ENCODE results near the gene TPM2. TPM values are rescaled to one million over a fixed set of nuclear protein-coding genes. Genes with fewer than 3 reads are reported as not detected.

The TPM2 gene
- total RNA-seq, 2 experiments from 2014 or later: 63.1 to 63.5 TPM

- Mint-ChIP-seq H3K9me3 (no peaks in the 10 kb centered on the region), H3K36me3 (ENCODE audit: low read depth) (no peaks in the 10 kb centered on the region), H3K27ac (no peak overlapping the region), H3K27me3 (no peaks in the 10 kb centered on the region), H3K4me1 (ENCODE audit: low read depth) (peaks cover 13% of the 10 kb centered on the region), H3K4me3 (no peak overlapping the region)
- Histone ChIP-seq H3K9me3 (ENCODE audit: control insufficient read depth in 1 of 2, insufficient read depth in 1 of 2, low read length in 2 of 2) (no peaks in the 10 kb centered on the region), H3K4me3 (ENCODE audit: low read length) (no peak overlapping the region), H3K36me3 (ENCODE audit: insufficient read depth, low read length) (peaks cover 83% of the 10 kb centered on the region), H3K27me3 (ENCODE audit: control insufficient read depth in 1 of 2, insufficient read depth in 2 of 2, low read length in 2 of 2) (no peaks in the 10 kb centered on the region), H3K27ac (ENCODE audit: low read depth in 1 of 2, low read length in 2 of 2) (no peak overlapping the region), H3K4me1 (ENCODE audit: insufficient read depth, low read length) (peaks cover 8% of the 10 kb centered on the region)
- DNase-seq (no peak), ATAC-seq (ENCODE audit: poor library complexity) (no peak)
- no peak for TF ChIP-seq CTCF (IDR thresholded peaks at IDR 0.05)
- intact Hi-C loops (cut with DNase I, micrococcal nuclease): no loop called here
- POLR2A ChIA-PET: interaction anchor here (1.3 kb wide), 1 partner anchor 54 kb away, joined by 4 read pairs; no protein-coding TSS in a partner anchor
- CTCF ChIA-PET: no interaction called here
Observed at GRCh38 chr9:35700031-35700430, 10.3 kb upstream of the TPM2 start.

- Mint-ChIP-seq H3K36me3 (ENCODE audit: low read depth) (no peaks in the 10 kb centered on the region), H3K27ac (no peak overlapping the region), H3K27me3 (no peaks in the 10 kb centered on the region), H3K4me3 (no peak overlapping the region), H3K9me3 (no peaks in the 10 kb centered on the region), H3K4me1 (ENCODE audit: low read depth) (peaks cover 13% of the 10 kb centered on the region)
- peaks cover 65% of the 10 kb centered on the region for H3K36me3 ChIP-seq (ENCODE audit: insufficient read depth, low read length)
- H3K4me1 ChIP-seq (ENCODE audit: insufficient read depth, low read length): peaks cover 8% of the 10 kb centered on the region
- H3K4me3 ChIP-seq (ENCODE audit: low read length): no peak overlapping the region
- no peak for DNase-seq
- no peak for TF ChIP-seq CTCF (IDR thresholded peaks at IDR 0.05)
- ATAC-seq (ENCODE audit: poor library complexity): no peak
- H3K9me3 ChIP-seq (ENCODE audit: control insufficient read depth in 1 of 2, insufficient read depth in 1 of 2, low read length in 2 of 2): no peaks in the 10 kb centered on the region
- intact Hi-C loops (cut with DNase I, micrococcal nuclease): no loop called here
- no peaks in the 10 kb centered on the region for H3K27me3 ChIP-seq (ENCODE audit: control insufficient read depth in 1 of 2, insufficient read depth in 2 of 2, low read length in 2 of 2)
- ChIA-PET POLR2A (interaction anchor here (0.6 kb wide), 1 partner anchor 51 kb away, joined by 3 read pairs; no protein-coding TSS in a partner anchor), CTCF (interaction anchor here (1.0 to 3.3 kb wide), 4 partner anchors 10 to 95 kb away, joined by 5 to 32 read pairs (median 20); partner anchors contain the start of gene TLN1)
- no peak overlapping the region for H3K27ac ChIP-seq (ENCODE audit: low read depth in 1 of 2, low read length in 2 of 2)
Observed at GRCh38 chr9:35698231-35698630, 8.5 kb upstream of the TPM2 start.

- DNase-seq: no peak
- no peaks in the 10 kb centered on the region for H3K27me3 Mint-ChIP-seq
- H3K9me3 Mint-ChIP-seq: no peaks in the 10 kb centered on the region
- CTCF ChIA-PET: interaction anchor here (0.9 to 3.3 kb wide), 9 partner anchors 10 to 94 kb away, joined by 3 to 32 read pairs (median 14); partner anchors contain the start of genes CCDC107, RMRP and TLN1
- POLR2A ChIA-PET: interaction anchor here (0.5 to 2.8 kb wide), 4 partner anchors 31 to 65 kb away, joined by 4 to 24 read pairs (median 13); partner anchors contain the start of genes CCDC107 and RMRP
- Histone ChIP-seq H3K36me3 (ENCODE audit: insufficient read depth, low read length) (peaks cover 58% of the 10 kb centered on the region), H3K9me3 (ENCODE audit: control insufficient read depth in 1 of 2, insufficient read depth in 1 of 2, low read length in 2 of 2) (no peaks in the 10 kb centered on the region), H3K27me3 (ENCODE audit: control insufficient read depth in 1 of 2, insufficient read depth in 2 of 2, low read length in 2 of 2) (no peaks in the 10 kb centered on the region), H3K4me1 (ENCODE audit: insufficient read depth, low read length) (peaks cover 8% of the 10 kb centered on the region), H3K27ac (ENCODE audit: low read depth in 1 of 2, low read length in 2 of 2) (no peak overlapping the region), H3K4me3 (ENCODE audit: low read length) (no peak overlapping the region)
- no peak for ATAC-seq (ENCODE audit: poor library complexity)
- H3K36me3 Mint-ChIP-seq (ENCODE audit: low read depth): no peaks in the 10 kb centered on the region
- H3K4me1 Mint-ChIP-seq (ENCODE audit: low read depth): peaks cover 13% of the 10 kb centered on the region
- intact Hi-C loops (cut with DNase I, micrococcal nuclease): loop anchor here (2.0 kb wide), 5 partner anchors 29 to 93 kb away; partner anchors contain the start of genes CCDC107 (in 2 of the 2), RMRP (in 2 of the 2) and TESK1 (in 1 of the 2)
- TF ChIP-seq CTCF (IDR thresholded peaks at IDR 0.05): no peak
- H3K4me3 Mint-ChIP-seq: no peak overlapping the region
- no peak overlapping the region for H3K27ac Mint-ChIP-seq
Observed at GRCh38 chr9:35697486-35697885, 7.8 kb upstream of the TPM2 start.
